GM21723 (cell line): ENCODE data around the gene SLK.

Experiments
- ATAC-seq: cut with Tn5 transposase; IDR thresholded peaks from one replicate; pipeline ENCODE4 v1.9.1; 2021; ENCODE audit warnings: mild to moderate bottlenecking, moderate library complexity; ENCODE audit not compliant: unreplicated experiment

The SLK gene

DNA sequence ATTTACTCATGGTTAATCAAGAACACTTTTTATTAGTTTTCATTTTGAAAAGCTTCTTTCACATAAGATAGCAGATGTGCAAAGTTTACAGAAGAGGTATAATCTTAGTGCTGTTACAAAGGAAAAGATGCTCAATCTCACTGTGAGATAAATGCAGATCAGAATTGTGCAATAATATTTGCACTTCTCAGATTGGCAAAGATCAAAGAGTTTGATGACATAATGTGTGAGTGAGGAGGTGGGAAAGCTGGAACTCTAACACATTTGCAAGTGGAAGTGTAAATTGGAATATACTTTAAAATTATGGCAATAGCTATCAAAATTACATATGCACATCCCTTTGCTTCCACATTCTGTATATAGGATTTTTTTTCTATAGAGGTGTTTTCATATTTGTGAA is 27.4 kb upstream of the SLK start:
- no peak for ATAC-seq

DNA sequence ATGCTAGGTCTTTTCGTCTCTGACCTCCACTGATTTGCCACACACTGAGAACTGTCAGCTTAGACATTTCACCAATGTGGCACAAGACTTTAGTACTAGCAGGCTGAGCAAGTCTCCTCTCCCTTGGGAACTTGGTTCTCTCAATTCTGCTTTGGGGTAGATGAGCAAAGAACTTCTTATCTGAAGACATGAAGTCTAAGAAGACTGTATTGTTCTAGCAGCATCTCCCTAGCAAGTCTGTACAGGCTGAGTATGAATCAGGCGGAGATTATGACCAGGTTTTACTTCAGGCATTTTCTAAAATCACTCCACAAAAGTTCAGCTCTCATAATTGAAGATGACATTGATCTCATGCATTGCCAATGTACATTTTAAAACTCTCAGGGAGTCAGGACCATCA is 25.1 kb upstream of the SLK start:
- no peak for ATAC-seq

DNA sequence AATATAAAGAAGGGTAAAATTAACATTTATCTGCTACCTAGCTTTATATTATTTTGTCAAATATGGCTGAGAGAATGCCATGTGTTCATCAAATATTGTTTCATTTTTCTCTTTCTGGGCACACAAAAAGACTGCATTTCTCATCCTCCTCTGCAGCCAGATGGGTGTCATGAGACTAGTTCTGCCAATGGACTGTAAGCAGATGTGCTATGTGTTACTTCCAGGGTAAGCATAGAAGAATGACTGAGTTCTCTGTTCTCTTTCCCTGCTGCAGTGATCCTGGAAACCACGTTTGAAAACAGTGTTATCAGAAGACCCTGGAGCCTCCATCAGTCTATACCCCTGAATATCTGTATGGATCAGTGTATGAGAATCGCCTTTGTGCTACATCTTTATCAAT is 24.1 kb upstream of the SLK start:
- no peak for ATAC-seq

DNA sequence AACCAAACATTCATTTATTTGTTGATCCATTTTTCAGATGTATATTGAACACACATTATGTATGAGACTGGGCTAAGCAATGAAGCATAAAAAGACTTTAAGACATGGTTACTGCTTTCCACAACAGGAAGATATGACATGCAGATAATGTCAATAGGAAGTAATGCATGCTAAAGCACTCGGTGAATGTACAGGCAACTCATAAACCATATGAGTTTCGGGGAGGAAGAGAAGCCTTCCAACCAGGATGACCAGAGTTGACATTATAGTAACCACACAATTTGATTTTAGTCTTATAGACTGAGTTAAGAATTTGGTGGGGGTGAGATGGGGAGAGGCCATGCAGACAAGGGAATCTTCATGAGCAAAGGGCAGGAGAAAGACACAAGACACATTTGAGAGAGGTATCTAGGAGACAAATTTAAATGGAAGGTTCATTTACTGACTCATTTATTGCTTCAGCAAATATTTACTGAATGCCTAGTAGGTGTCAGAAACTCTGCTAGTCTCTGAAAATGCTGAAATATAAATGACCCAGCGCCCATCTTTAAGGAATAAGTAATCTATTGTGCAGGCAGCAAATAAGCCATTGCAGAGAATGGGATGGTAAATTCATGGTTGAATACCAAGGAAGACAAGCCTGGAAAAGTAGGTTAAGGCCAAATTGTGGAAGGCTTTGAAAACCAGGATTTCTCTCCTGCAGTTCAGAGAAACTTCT is 19.0 kb upstream of the SLK start:
- no peak for ATAC-seq

DNA sequence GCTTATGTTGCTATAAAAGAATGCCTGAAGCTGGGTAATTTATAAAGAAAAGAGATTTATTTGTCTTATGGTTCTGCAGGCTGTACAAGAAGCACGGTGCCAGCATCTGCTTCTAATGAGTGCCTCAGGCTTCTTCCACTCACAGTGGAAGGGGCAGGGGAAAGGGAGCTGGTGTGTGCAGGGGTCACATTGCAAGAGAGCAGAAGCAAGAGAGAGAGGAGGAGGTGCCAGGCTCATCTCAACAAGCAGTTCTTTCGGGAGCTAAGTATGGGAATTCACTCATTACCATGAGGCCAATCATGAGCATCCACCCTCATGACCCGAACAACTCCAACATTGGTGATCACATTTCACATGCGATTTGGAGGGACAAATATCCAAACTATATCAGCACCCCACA is 17.2 kb upstream of the SLK start:
- no peak for ATAC-seq

DNA sequence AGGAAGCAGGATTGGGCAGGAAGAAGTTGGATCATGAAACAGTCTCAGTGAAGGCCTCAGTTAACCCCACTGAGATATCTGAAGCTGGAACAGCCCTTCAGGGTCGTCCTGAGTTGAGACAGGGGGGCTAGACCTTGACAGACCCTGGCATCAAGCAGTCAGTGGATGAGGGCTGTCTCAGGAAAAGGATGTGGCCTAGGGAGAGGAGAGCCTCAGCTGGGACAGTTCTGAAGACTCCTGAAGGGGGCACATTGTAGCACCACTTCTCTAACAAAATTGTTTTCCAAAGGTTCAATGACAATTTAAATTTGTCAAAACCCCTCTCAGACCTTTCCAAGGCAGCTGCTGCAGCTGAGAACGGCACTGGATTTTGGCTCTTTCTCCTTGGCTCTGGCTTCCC is 15.8 kb upstream of the SLK start:
- ATAC-seq = no peak

DNA sequence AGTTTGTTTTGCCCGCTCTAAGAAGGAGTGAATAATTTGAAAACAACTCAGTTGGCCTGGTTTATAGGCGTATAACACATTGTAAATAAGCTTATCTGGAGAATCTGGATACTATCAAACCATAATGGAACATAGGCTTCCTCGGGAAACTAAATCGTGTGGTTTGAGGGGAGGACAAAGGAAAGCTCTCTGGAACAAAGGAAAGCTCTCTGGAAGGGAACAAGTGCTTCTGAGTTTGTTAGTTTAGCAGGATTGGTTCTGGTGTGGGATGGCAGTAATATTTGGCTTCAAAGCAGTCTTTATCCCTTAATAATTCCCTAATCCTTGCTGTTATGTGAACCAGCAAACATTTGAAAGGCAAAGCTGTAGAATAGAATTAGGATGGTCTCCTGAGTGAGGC is 15.0 kb upstream of the SLK start:
- no peak for ATAC-seq

DNA sequence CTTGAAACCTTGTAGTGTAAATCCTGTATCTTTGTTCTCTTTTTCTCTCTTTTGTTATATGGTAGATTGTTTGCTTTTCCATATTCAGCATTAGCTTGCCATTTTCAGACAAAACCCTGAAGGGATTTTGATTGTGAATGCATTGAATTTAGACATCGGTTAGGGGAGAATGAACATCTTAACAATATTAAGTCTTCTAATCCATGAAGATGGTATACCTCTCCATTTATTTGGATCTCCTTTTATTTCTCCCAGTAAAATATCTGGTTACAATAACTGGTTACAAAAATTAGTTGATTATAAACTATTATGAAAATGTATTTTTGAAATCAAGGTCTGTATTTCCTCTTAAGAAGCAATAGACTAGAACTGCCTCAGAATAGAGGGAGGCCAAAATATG is 12.4 kb upstream of the SLK start:
- ATAC-seq = no peak

DNA sequence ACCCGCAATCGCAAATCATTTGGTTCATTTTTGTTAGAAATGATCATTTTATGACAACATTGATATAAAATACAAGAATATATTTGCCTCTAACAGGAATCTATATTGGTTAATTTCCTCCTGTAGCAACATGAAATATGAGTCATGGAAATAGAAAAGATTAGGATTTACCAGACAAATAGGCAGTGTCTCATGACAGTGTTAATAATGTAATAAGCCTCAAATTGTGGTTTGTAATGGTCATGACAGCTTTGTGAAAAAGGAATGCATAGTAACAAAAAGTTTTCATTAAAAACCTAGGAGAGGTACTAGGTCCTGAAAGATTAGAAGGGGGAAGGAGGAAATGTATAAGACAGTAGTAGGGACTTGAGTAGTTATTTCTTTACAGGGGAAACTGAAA is 7.9 kb upstream of the SLK start:
- no peak for ATAC-seq

DNA sequence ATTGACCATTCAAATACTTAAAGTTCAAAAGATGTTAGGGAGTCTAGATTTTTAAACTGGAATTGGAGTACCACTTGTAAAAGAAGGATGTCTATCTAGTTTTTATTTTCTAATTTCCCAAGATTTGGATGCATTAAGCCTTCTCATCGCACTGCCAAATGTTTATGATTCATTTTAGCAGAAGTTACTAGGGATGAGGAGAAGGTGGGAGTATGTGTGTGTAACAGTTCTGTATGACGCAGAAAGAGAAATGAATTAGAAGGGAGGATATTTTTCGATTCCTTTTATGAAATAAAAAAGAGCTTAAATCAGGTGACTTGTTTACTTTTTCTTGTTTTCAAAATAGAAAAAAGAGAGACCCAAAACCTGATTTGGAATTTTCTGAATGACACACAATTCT is 6.8 kb upstream of the SLK start:
- no peak for ATAC-seq

DNA sequence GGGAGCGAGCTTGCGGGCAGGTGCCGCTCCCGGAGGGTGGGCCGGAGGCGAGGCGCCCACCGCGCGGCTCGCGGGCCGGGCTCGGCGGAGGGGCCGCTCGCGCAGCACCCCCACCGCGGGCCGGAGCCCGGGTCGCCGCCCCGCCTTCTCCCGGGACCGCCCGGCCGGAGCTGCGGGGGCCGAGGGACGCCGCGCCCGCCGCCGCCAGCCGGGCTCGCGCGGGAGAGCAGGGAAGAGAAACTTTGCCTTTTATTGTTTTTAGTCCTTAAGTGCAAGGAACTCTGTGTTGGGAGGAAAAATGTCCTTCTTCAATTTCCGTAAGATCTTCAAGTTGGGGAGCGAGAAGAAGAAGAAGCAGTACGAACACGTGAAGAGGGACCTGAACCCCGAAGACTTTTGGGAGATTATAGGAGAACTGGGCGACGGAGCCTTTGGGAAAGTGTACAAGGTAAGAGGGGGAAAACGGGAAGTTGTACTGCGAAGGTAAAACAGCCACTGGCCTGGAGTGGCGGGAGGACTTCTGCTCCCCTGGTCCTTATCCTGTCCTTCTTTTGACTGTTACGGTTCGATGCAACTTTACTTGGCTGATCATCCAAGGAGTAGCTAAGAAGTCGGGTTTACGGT is 620 bp downstream of the SLK start:
- peak; percentile 54 for ATAC-seq

DNA sequence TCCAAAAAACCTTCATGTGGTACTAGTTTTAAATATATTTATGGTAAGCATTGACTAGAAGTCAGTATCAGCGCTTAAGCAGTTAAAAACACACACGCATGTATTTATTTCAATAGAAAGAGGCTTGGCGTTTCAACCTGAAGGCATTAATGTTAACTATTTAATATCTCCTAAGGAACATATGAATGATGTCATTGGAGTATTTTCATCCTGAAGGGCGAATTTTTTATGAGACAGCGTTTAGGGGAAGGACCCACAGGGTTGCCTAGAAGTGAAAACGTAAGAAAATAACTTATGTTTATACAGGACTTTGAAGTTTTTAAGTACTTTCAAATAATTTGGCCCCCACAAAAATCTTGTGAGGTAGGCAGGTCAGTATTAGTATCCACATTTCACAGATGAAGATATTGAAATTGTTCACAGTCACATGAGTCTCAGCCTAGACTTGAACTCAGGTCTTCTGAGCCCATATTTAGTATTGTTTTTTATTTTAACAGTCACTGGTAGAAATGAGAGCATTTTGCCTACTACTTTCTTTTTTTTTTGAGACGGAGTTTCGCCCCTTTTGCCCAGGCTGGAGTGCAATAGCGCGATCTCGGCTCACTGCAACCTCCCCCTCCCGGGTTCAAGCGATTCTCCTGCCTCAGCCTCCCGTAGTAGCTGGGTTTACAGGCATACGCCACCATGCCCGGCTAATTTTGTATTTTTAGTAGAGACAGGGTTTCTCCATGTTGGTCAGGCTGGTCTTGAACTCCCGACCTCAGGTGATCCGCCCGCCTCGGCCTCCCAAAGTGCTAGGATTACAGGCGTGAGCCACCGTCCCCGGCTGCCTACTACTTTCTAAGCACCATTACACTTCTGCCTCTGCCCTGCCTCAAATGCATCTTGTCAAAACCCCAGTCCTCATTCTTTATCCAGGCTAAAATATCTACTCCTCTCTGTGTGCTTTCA is 1.8 kb downstream of the SLK start:
- ATAC-seq = no peak

DNA sequence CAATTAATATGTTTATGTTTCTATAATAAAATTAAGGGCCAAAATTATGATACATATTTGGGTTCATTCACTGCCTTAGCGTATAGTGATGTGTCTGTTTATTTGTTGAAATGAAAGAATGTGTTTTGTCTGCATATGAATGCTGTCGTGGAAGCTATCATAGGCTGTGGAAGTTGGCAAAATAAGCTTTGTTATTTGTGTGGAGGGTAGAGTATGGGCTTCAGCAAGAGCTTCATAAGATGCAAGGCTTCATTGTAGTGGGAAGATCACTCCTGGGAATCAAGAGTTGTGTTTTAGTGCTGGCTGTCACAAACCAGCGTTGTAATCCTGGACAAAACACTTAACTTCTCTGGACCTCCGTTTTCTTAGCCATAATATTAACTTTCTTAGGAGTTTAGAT is 2.5 kb downstream of the SLK start:
- no peak for ATAC-seq

DNA sequence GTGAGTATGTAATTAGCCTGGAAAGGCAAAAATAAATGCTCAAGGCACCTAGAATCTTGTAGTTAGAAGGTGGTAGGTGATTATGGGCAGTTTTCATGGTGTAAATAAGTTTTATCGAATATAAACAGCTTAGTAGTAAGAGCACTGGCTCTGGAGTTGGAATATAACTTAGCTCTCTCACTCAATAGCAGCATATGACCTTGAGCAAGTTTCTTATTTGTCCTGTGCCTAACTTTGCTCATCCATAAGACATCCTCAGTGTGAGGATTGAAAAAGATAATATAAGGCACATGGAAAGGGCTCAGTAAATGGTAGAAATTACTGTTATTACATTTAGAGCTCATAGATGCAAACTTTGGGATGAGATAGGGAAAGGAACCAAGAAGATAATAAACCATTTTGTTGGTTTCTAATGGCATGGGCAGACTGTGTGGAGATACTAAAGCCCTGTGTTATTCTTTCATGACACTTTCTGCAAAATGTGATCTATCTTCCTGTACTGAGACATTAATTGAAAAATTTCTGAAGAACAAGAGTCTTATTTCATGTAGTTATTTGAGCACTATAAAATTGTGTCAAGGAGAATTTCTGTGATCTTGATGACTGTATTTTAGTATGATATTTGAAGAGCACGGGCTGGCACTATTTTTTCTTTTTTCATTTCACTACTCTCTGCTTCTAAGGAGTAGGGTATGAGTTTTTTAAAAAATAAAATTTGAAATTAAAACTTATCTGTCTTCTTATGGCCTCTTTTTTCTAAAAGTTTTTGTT is 3.1 kb downstream of the SLK start:
- ATAC-seq = no peak

DNA sequence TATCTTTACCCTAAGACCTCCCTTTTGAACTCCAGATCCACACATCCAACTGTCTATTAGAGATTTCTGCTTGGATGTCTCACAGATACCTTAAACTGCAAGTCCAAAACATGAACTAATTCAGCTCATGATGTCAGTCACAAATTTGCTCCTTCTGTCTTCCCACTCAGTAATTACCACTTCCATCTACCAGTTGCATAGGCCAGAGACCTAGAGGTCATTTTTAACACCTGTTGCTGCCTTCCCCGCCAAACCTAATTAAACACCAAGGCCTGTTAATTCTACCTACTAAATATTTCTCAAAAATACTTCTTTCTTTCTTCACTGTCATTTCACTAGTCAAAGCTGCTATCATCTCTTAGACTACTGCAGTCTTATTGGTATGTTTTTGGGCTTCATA is 8.2 kb downstream of the SLK start:
- no peak for ATAC-seq

DNA sequence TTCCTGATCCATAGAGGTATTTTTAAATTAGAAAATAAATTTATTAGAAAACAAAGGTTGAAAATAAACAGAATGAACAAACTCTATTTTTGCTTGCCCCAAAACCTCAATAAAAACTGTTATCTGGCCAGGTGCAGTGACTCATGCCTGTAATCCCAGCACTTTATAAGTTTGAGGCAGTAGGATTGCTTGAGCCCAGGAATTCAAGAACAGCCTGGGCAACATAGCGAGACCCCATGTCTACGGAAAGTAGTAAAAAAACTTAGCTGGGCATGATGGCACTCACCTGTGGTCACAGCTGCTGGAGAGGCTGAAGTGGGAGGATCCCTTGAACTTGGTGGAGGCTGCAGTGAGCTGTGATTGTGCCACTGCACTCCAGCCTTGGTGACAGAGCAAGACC is 10.3 kb downstream of the SLK start:
- no peak for ATAC-seq

DNA sequence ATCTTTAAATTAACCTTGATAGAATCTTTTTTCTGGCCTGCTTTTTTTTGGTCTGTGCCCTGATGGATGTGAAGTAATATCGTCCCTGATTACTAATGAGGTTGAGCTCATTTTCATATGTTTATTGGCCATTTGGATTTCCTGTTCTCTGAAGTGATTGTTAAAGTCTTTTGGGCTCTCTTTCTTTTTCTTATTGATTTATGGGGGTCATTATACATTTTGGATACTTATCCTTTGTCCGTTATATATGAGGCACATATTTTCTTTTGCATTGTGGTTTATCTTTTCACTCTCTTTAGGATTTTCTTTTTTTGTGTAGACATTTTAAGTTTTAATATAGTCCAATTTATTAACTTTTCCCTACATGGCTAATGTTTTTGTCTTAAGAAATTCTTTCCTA is 12.6 kb downstream of the SLK start:
- ATAC-seq = no peak

DNA sequence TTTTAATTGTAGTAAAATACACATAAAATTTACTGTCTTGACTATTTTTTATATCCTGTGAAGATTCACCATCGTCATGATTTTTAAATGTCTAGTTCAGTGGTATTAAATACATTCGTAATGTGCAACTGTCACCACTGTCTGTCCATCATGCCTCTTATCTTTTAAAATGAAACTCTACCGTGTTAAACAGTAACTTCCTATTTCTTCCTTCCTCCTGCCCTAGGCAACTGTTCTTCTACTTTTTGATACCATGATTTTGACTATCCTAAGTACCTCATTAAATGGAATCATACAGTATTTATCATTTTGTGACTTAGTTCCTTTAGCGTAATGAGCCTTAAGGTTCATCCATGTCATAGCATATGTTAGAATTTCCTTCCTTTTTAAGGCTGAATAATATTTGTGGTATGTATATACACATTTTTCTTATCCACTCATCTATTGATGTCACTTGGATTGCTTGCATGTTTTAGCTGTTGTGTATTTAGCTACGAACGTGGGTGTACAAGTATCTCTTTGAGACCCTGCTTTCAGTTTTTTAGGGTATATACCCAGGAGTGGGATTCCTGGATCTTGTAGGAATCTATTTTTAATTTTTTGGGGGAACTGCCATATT is 13.5 kb downstream of the SLK start:
- no peak for ATAC-seq

DNA sequence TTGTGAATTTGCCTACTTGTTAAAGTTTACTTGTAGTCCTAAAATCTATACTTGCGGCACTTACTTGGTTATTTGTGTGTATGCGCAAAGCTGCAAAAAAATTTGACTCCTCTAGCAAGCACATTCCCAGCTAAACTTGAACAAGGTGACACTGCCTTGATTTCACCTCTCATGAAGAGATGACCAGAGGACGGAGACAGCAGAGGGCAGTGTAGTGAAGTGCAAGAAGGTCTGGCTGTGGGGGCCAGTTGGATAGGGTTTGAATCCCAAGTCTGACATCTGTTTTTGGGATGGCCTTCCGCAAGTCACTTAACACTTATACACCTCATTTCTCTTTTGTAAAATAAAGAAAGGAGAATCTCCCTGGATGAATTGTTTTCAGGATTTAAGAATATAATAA is 15.7 kb downstream of the SLK start:
- no peak for ATAC-seq

DNA sequence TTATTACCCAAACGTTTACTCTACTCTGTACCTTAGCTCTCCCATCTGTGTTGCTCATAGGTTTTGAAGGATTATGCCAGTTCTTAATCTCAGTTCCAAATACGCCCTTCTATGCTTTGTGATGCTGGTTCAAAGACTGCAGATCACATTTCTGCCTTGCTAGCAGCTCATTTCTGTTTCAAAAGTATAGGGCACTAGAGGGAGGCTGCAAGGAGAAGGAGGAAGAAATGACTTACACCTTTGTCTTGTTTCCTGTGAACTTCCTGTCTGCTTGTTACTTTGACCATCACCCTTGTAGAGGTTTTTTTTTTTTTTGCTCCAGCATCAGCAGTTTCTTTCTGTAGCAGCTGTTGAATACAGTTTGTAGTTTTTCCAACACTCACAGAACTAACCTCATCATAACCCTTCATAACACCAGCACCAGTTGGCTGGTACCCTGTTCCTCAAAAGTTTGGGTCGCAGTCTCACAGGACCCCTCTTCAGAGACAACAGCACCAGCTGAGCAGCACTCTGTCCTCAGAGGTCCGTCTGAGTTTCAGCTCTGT is 16.5 kb downstream of the SLK start:
- ATAC-seq = peak; percentile 85
